Kidney epithelial cell (primary cell): ENCODE measurements around the gene TSPAN15. TPM values are rescaled to one million over a fixed set of nuclear protein-coding genes. Genes with fewer than 3 reads are reported as not detected.

Experiments
- DNase-seq: peaks from one replicate; pipeline ENCODE4 v3.0.0-alpha.2; 2010; ENCODE audit warnings: low read depth
- H3K27me3 ChIP-seq: 2 replicates; pipeline ENCODE4 v1.6.0; 2011; ENCODE audit warnings: low read length; ENCODE audit not compliant: control insufficient read depth, insufficient read depth
- H3K36me3 ChIP-seq: 2 replicates; pipeline ENCODE4 v1.5.1; 2011; ENCODE audit warnings: low read length; ENCODE audit not compliant: control insufficient read depth, insufficient read depth
- H3K4me3 ChIP-seq: 2 replicates; pipeline ENCODE4 v1.5.1; 2011; ENCODE audit warnings: low read depth, mild to moderate bottlenecking, control low read depth, low read length
- total RNA-seq: library from RNA; depleted of rRNA; stranded (reverse); fragments of >200 nt; gene quantifications from 2 replicates; pipeline ENCODE4 v1.2.3, GENCODE V29; 2015
- TF ChIP-seq, protein P1 (sequence below): IDR thresholded peaks from 2 replicates; pipeline ENCODE4 v1.5.1; 2011; ENCODE audit warnings: mild to moderate bottlenecking, moderate library complexity, low read length, control low read depth, inconsistent platforms; ENCODE audit not compliant: insufficient read depth, poor library complexity, severe bottlenecking

Gene TSPAN15
- total RNA-seq, 1 donor from 2014 or later, result 19.4 TPM

DNA sequence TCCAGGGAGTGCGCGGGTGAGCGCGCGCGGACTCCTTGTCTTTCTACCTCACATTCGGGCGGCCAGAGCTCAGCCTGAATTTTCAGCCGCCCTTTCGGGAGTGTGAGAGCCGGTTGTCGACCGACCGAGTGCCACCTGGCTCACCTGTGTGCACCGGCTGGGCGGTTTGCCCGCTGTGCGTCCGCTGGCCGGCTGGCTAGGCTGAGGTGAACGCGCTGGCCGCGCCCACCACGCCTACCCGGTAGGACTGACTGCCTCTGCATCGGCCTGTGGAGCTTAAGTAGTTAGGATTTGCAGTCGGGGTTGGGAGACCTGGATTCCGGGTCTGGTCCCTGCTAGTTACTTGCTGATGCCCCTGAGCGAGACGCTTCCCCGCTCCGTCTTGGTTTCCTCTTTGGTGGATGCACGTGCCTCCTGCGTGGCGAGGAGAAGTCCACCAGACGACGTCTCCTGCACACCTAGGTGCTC is 553 bp downstream of the TSPAN15 start:
- DNase-seq, result no peak
- H3K27me3 ChIP-seq, result peaks cover 2% of the 10 kb centered on the region
- H3K4me3 ChIP-seq, result peak overlapping the region; percentile 63
- TF ChIP-seq, protein P1, sequence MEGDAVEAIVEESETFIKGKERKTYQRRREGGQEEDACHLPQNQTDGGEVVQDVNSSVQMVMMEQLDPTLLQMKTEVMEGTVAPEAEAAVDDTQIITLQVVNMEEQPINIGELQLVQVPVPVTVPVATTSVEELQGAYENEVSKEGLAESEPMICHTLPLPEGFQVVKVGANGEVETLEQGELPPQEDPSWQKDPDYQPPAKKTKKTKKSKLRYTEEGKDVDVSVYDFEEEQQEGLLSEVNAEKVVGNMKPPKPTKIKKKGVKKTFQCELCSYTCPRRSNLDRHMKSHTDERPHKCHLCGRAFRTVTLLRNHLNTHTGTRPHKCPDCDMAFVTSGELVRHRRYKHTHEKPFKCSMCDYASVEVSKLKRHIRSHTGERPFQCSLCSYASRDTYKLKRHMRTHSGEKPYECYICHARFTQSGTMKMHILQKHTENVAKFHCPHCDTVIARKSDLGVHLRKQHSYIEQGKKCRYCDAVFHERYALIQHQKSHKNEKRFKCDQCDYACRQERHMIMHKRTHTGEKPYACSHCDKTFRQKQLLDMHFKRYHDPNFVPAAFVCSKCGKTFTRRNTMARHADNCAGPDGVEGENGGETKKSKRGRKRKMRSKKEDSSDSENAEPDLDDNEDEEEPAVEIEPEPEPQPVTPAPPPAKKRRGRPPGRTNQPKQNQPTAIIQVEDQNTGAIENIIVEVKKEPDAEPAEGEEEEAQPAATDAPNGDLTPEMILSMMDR, result no peak
- no peaks in the 10 kb centered on the region for H3K36me3 ChIP-seq

DNA sequence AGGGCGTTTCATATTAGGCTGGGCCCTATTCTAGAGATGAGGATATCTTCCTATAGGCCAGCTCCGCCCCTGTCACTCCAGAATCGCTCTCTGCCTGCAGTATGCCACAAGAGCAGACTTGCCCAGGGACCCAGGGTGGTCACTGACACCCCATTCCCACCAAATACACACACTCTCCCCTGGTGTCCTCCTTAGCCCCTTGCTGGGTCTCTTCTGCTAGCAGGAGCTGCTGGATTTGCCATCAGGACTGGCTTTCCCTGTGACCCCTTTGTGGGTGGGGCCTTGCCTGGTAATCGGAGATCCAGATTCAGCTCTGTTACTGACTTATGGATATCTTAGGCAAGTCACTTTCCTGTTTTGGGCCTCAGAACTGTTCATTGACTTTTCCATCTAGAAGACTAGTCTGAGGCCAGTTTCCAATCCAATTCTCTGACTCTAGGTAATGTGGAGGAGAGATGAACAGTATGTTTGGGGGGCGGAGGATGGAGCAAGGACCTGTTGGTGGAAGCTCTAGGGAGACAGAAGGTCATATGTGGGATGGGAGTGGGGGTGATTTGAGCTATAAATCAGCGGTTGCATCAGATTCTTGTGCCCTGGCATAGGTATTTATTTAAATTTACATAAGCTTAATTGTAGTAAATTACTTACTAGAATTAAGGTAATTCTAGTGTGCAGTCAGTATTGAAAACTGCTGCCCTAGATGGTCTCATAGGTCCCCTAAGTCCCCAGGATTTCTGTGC is 1.6 kb downstream of the TSPAN15 start:
- no peak for DNase-seq
- TF ChIP-seq, protein P1, result no peak
- Histone ChIP-seq H3K4me3 (no peak overlapping the region), H3K36me3 (no peaks in the 10 kb centered on the region), H3K27me3 (peaks cover 2% of the 10 kb centered on the region)

DNA sequence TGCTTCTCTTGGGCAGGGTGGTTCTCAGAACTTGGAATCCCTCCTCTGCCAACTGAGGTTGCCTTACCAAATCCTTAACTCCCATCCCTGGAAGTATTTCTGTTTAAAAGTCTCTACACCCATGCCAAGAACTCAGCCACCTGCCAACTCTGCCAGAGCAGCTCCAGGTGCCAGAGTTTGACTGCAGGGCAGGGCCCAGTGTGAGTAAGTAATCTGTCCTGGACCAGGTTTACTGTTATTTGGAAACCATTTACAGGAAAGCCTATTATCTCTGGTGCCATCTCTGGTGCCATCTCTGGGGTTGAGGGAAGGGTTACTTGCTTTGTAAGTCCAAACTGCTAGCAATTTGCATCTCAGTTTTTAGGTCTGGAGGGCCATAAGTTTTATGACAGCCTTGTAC is 2.5 kb downstream of the TSPAN15 start:
- no peak overlapping the region for H3K4me3 ChIP-seq
- DNase-seq, result no peak
- TF ChIP-seq, protein P1, result no peak

DNA sequence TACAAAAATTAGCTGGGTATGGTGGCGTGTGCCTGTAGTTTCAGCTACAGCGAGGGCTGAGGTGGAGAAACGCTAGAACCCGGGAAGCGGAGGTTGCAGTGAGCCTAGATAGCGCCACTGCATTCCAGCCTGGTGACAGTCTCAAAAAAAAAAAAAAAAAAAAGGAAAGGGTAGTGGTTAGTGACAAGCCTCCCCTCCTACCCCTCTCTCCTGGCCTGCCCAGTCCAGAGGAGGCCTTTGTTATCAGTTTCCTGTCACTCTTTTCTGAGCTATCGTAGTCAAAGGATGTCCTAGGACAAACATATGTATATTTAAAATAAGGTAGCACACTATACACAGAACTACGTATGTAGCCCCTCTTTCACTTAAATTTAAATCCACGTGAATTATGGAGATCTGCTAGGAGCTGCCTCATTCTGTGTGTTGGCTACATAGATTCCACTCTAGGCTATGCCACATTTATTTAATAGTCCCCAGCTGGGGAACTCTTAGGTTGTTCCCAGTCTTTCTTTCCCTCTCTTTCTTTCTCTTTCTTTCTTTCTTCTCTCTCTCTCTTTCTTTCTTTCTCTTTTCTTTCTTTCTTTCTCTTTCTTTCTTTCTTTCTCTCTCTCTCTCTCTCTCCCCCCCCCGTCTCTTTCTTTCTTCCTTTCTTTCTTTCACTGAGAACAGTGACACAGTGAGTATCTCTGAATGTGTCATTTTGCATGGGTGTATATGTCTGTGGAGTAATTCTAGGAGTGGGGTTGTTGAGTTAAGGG is 3.9 kb downstream of the TSPAN15 start:
- no peak overlapping the region for H3K4me3 ChIP-seq
- H3K27me3 ChIP-seq, result peaks cover 2% of the 10 kb centered on the region
- DNase-seq, result no peak
- no peaks in the 10 kb centered on the region for H3K36me3 ChIP-seq
- TF ChIP-seq, protein P1, result no peak

More for the DNA sequence above, 2.5 kb downstream of the TSPAN15 start:
- Histone ChIP-seq H3K27me3 (peaks cover 2% of the 10 kb centered on the region), H3K36me3 (no peaks in the 10 kb centered on the region)

DNA sequence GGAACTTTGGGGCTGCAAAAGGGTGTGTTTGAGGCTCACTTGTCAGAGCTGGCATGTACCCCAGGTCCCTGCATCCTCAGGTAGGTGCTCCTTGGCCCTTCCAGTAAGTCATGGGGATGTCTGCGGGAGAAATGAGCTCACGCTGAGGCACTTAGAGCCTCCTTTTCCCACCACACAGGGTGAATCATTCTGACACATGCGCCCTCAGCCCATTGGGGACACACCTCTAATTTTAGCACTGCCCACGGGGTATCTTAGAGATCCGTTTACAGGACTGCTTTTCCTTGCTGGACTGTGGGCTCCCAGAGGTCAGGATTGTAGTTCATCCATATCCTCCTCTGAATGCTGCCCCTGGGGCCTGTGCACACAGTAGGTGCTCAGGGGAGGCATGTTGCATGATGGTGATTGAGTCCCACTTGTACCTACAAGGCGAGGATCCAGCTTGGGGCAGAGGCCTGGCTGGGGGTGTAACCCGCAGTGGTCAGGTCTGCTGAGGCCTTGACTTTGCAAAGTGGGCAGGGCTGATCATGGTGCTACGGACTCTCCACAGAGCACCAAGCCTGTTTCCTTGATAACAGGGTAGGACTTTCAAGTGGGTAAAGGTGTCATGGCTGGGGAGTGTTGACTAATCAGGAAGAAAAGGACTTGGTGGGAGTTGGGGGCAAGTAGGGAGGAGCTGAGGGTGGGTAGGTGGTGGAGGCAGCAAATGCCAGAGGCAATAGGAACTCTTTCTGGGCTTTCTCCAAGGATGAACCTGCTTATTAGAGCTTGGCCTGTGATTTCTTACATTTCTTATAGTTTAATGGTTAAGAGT is 5.8 kb downstream of the TSPAN15 start:
- no peaks in the 10 kb centered on the region for H3K36me3 ChIP-seq
- no peak for DNase-seq
- TF ChIP-seq, protein P1, result no peak

More for the DNA sequence above, 5.8 kb downstream of the TSPAN15 start:
- H3K27me3 ChIP-seq, result no peaks in the 10 kb centered on the region
- no peak overlapping the region for H3K4me3 ChIP-seq
